Measurements from ENCODE around the gene VSX2.

- TF ChIP-seq ZNF280D (CRISPR knock-in tag; IDR thresholded peaks at IDR 0.05) = no peak
- TF ChIP-seq ZHX2 (IDR thresholded peaks at IDR 0.05; ENCODE audit: low read depth) = no peak
- TF ChIP-seq ZHX2 (CRISPR knock-in tag; IDR thresholded peaks at IDR 0.05; ENCODE audit: borderline replicate concordance) = no peak
- no peak for TF ChIP-seq POLR2AphosphoS5 (IDR thresholded peaks at IDR 0.05; ENCODE audit: low read depth, low read length)
- no peak for TF ChIP-seq CREM (IDR thresholded peaks at IDR 0.05)
- TF ChIP-seq CREM (CRISPR knock-in tag; IDR thresholded peaks at IDR 0.05) = no peak
- TF ChIP-seq ZBTB8A (CRISPR knock-in tag; IDR thresholded peaks at IDR 0.05; ENCODE audit: borderline replicate concordance, low read depth) = no peak
- no peak for TF ChIP-seq PTBP1 (IDR thresholded peaks at IDR 0.05; ENCODE audit: low read depth, low read length, poor library complexity, severe bottlenecking)
- TF ChIP-seq CTCF (CRISPR knock-in tag; IDR thresholded peaks at IDR 0.05) = peak; percentile 34
- TF ChIP-seq ZSCAN9 (CRISPR knock-in tag; IDR thresholded peaks at IDR 0.05; ENCODE audit: borderline replicate concordance) = no peak
These were observed 62.9 kb downstream of the VSX2 start for GRCh38 chr14:74302152-74302628.

All from HepG2 (cell line).